Endothelial cell of umbilical vein (primary cell): Measurements from ENCODE around the gene STRA8. TPM values are rescaled to one million over a fixed set of nuclear protein-coding genes. Genes with fewer than 3 reads are reported as not detected.

ENCODE experiments used
- BruUV-seq: library from RNA; stranded (reverse); fragments of 400-500 nt; replicated peaks from 2 replicates; lab custom pipeline; 2021; lab: Mats Ljungman, UMichigan
- CTCF ChIA-PET: fragments of 300-600, 350-600 bp; sonication (Branson Sonifier 250); formaldehyde crosslinking; loops from one replicate; lab custom pipeline; 2021; ENCODE audit warnings: antibody characterized with exemption, inconsistent platforms; lab: Charles Lee
- POLR2A ChIA-PET: fragments of 300-600, 350-600 bp; sonication (Branson Sonifier 250); formaldehyde crosslinking; loops from one replicate; lab custom pipeline; 2021; ENCODE audit warnings: antibody characterized with exemption, inconsistent platforms; lab: Charles Lee
- DNase-seq: peaks from one replicate; pipeline ENCODE4 v3.0.0-alpha.2; 2011; ENCODE audit warnings: low read depth, low spot score
- FAIRE-seq: peaks from 2 replicates; lab custom pipeline; 2011; peaks lifted over from hg19 to GRCh38; lab: Jason Lieb, UNC
- H2AFZ ChIP-seq: 2 replicates; pipeline ENCODE4 v1.6.0; 2012; ENCODE audit warnings: low read depth, low read length, control low read depth, inconsistent platforms
- H3K27ac ChIP-seq: 2 replicates; pipeline ENCODE4 v1.5.1; 2011; ENCODE audit warnings: low read depth, mild to moderate bottlenecking, control low read depth, low read length, moderate library complexity; ENCODE audit not compliant: insufficient read depth
- H3K27me3 ChIP-seq, 2 experiments: 2 replicates each; pipeline versions ENCODE4 v1.6.0 to v1.6.1; 2011; ENCODE audit warnings: low read length in 2 of 2, mixed read lengths in 1 of 2; ENCODE audit not compliant: control insufficient read depth in 2 of 2, insufficient read depth in 2 of 2
- H3K36me3 ChIP-seq, 2 experiments: 2 replicates in 1 of 2; 3 replicates in 1 of 2; pipeline ENCODE4 v1.5.1; 2011; ENCODE audit warnings: low read length in 2 of 2, mild to moderate bottlenecking in 1 of 2, moderate library complexity in 1 of 2; ENCODE audit not compliant: control insufficient read depth in 2 of 2, insufficient read depth in 2 of 2; ENCODE audit errors: extremely low read depth in 1 of 2
- H3K4me1 ChIP-seq: 3 replicates; pipeline ENCODE4 v1.5.1; 2011; ENCODE audit warnings: mild to moderate bottlenecking, low read length; ENCODE audit not compliant: control insufficient read depth, insufficient read depth; ENCODE audit errors: extremely low read depth
- H3K4me2 ChIP-seq: 2 replicates; pipeline ENCODE4 v1.6.1; 2011; ENCODE audit warnings: low read length, control low read depth, mixed read lengths; ENCODE audit not compliant: insufficient read depth
- H3K4me3 ChIP-seq, 3 experiments: fragments of 200-600 bp in 1 of 3; sonication (generic), shearing (Covaris generic) in 1 of 3; replicated peaks in 1 of 3; 2 replicates each; pipeline ENCODE4 v1.5.1; 2011 to 2016; ENCODE audit warnings: control low read depth in 3 of 3, low read length in 3 of 3, mild to moderate bottlenecking in 2 of 3, inconsistent platforms in 1 of 3, low read depth in 1 of 3, moderate library complexity in 1 of 3; ENCODE audit not compliant: insufficient read depth in 1 of 3
- H3K79me2 ChIP-seq: 2 replicates; pipeline ENCODE4 v1.6.0; 2012; ENCODE audit warnings: low read length, inconsistent platforms; ENCODE audit not compliant: control insufficient read depth, insufficient read depth
- H3K9ac ChIP-seq: replicated peaks from 2 replicates; pipeline ENCODE3; 2011; ENCODE audit warnings: low read length, control low read depth; ENCODE audit not compliant: insufficient read depth; ENCODE audit errors: extremely low read depth
- H3K9me1 ChIP-seq: replicated peaks from 3 replicates; pipeline ENCODE4 v1.6.0; 2011; ENCODE audit warnings: mild to moderate bottlenecking, low read length; ENCODE audit not compliant: control insufficient read depth, insufficient read depth; ENCODE audit errors: extremely low read depth
- H3K9me3 ChIP-seq: replicated peaks from 2 replicates; pipeline ENCODE4 v1.5.1; 2012; ENCODE audit warnings: low read length, inconsistent platforms; ENCODE audit not compliant: control insufficient read depth, insufficient read depth
- H4K20me1 ChIP-seq: replicated peaks from 2 replicates; pipeline ENCODE3; 2011; ENCODE audit warnings: mild to moderate bottlenecking, low read length; ENCODE audit not compliant: control insufficient read depth, insufficient read depth; ENCODE audit errors: extremely low read depth
- EZH2 ChIP-seq: IDR thresholded peaks from 2 replicates; pipeline ENCODE4 v1.6.1; 2012; ENCODE audit warnings: borderline replicate concordance, low read depth, mild to moderate bottlenecking, moderate library complexity, low read length, inconsistent platforms; ENCODE audit not compliant: severe bottlenecking
- FOS ChIP-seq: IDR thresholded peaks from 2 replicates; pipeline ENCODE4 v1.6.1; 2011; ENCODE audit warnings: mild to moderate bottlenecking, low read length, moderate library complexity, borderline replicate concordance; ENCODE audit not compliant: insufficient read depth
- GATA2 ChIP-seq: IDR thresholded peaks from 2 replicates; pipeline ENCODE4 v1.7.0; 2011; ENCODE audit warnings: low read depth, mild to moderate bottlenecking, moderate library complexity, mixed read lengths, low read length; ENCODE audit not compliant: insufficient read length, insufficient read depth
- JUN ChIP-seq: IDR thresholded peaks from 2 replicates; pipeline ENCODE4 v1.6.1; 2011; ENCODE audit warnings: borderline replicate concordance, low read depth; ENCODE audit not compliant: insufficient read length, insufficient read depth
- MYC ChIP-seq: IDR thresholded peaks from one replicate; pipeline ENCODE4 v1.6.1; 2011; ENCODE audit warnings: mild to moderate bottlenecking, low read depth, low read length
- POLR2A ChIP-seq: IDR thresholded peaks from 2 replicates; pipeline ENCODE4 v1.6.1; 2012; ENCODE audit warnings: low read depth, mild to moderate bottlenecking, control low read depth, low read length
- POLR2AphosphoS5 ChIP-seq: IDR thresholded peaks from 2 replicates; pipeline ENCODE4 v1.6.1; 2012; ENCODE audit warnings: low read depth, mild to moderate bottlenecking, control low read depth, low read length, moderate library complexity; ENCODE audit not compliant: insufficient read depth
- dilution Hi-C: fragments of 300-500 bp; cut with MboI; formaldehyde crosslinking; loops from one replicate; pipeline ENCODE4 v1.15.0; 2019; ENCODE audit warnings: low sequenced_read_pairs; ENCODE audit not compliant: extremely low pct_ligation_motif_present
- intact Hi-C: fragments of 100-400 bp; cut with micrococcal nuclease; formaldehyde crosslinking; loops from one replicate; pipeline ENCODE4 v1.10.0; 2022
- polyA plus RNA-seq, 4 experiments: library from polyadenylated mRNA; depleted of rRNA in 3 of 4; stranded (reverse) in 3 of 4; unstranded in 1 of 4; fragments of >200 nt; gene quantifications; 2 replicates each; pipeline versions ENCODE4 v1.2.1 to v1.2.3, GENCODE V29; 2011 to 2012; ENCODE audit warnings: missing spikeins in 1 of 4
- total RNA-seq: library from RNA; stranded (reverse); gene quantifications from 2 replicates; pipeline ENCODE4 v1.2.3, GENCODE V29; 2021
- TF ChIP-seq, protein P1 (sequence below): IDR thresholded peaks from 2 replicates; pipeline ENCODE4 v1.6.1; 2011; ENCODE audit not compliant: insufficient read depth, insufficient read length
- TF ChIP-seq, protein P2 (sequence below), 2 donors: IDR thresholded peaks; 1 replicate in 1 of 2; 2 replicates in 1 of 2; pipeline ENCODE4 v1.5.1; 2011; ENCODE audit warnings: low read length in 2 of 2, mild to moderate bottlenecking in 2 of 2, moderate library complexity in 2 of 2, control low read depth in 1 of 2, inconsistent platforms in 1 of 2, low read depth in 1 of 2; ENCODE audit not compliant: insufficient read depth in 1 of 2; ENCODE audit errors: extremely low read depth in 1 of 2

Gene STRA8
- total and polyA plus RNA-seq, 2 donors (not counting 3 experiments of a cell fraction or from before 2014, with no cell fraction given) = not detected

DNA sequence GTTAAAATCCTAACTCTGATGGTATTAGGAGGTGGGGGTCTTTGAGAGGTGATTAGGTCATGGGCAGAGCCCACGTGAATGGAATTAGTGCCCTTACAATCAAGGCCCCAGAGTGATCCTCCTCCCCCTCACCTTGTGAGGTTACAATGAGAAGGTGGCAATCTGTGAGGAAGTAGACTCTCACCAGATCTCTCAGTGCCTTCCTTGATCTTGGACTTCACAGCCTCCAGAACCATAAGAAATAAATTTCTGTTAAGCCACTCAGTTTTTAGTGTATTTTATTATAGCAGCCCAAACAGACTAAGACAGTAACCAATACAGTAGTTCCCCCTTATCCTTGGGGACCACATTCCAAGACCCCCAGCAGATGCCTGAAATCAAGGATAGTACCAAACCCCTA is 32.0 kb downstream of the STRA8 start:
- DNase-seq (no peak), FAIRE-seq (no peak)
- ChIA-PET CTCF (interaction anchor here (3.0 kb wide), 1 partner anchor 9 kb away, joined by 18 read pairs; no protein-coding TSS in a partner anchor), POLR2A (no interaction called here)
- H3K4me1 ChIP-seq = no peaks in the 10 kb centered on the region
- BruUV-seq = no TSS peak
- H3K27ac ChIP-seq = no peak overlapping the region
- intact Hi-C loops = no loop called here
- dilution Hi-C loops = no loop called here
- H3K9me1 ChIP-seq = no peaks in the 10 kb centered on the region
- no peaks in the 10 kb centered on the region for H4K20me1 ChIP-seq
- H3K9me3 ChIP-seq = no peaks in the 10 kb centered on the region
- no peak overlapping the region for H2AFZ ChIP-seq
- no peaks in the 10 kb centered on the region for H3K79me2 ChIP-seq
- H3K4me3 ChIP-seq = no peak overlapping the region
- H3K27me3 ChIP-seq = peaks cover 5% of the 10 kb centered on the region in 2 experiments
- TF ChIP-seq GATA2 (no peak), POLR2AphosphoS5 (no peak), POLR2A (no peak), MYC (no peak), FOS (no peak), JUN (no peak), EZH2 (no peak)
- TF ChIP-seq, protein P1, sequence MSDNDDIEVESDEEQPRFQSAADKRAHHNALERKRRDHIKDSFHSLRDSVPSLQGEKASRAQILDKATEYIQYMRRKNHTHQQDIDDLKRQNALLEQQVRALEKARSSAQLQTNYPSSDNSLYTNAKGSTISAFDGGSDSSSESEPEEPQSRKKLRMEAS = no peak
- TF ChIP-seq, protein P2, sequence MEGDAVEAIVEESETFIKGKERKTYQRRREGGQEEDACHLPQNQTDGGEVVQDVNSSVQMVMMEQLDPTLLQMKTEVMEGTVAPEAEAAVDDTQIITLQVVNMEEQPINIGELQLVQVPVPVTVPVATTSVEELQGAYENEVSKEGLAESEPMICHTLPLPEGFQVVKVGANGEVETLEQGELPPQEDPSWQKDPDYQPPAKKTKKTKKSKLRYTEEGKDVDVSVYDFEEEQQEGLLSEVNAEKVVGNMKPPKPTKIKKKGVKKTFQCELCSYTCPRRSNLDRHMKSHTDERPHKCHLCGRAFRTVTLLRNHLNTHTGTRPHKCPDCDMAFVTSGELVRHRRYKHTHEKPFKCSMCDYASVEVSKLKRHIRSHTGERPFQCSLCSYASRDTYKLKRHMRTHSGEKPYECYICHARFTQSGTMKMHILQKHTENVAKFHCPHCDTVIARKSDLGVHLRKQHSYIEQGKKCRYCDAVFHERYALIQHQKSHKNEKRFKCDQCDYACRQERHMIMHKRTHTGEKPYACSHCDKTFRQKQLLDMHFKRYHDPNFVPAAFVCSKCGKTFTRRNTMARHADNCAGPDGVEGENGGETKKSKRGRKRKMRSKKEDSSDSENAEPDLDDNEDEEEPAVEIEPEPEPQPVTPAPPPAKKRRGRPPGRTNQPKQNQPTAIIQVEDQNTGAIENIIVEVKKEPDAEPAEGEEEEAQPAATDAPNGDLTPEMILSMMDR (IDR thresholded peaks at IDR 0.05; ENCODE audit: extremely low read depth in 1 of 2, insufficient read depth in 1 of 2, low read depth in 1 of 2, low read length in 2 of 2) = no peak
- no peaks in the 10 kb centered on the region for H3K36me3 ChIP-seq
- H3K4me2 ChIP-seq = no peak overlapping the region
- H3K9ac ChIP-seq = no peak overlapping the region
